Stimulated activated CD8-positive, alpha-beta memory T cell treated with anti-CD3 and anti-CD28 coated beads, Interleukin-12 subunit alpha, Interleukin-12 subunit beta, amount 100 ng/mL, for 1 hour (primary cell): ENCODE results near the gene NUP153.
"Not testable (repeated sequence)": the region's sequence is repeated elsewhere in the genome, so short reads cannot be mapped to it uniquely, and the experiment has no call there.

Experiments
- DNase-seq: peaks from one replicate; pipeline ENCODE4 v3.0.0-alpha.2; 2020; ENCODE audit warnings: low read depth

Gene NUP153

GRCh38 chr6:17714177-17714576 is 7.5 kb upstream of the NUP153 start:
- DNase-seq = no peak

- DNase-seq = no peak
These were observed 5.9 kb upstream of the NUP153 start for GRCh38 chr6:17712576-17712975.

DNA sequence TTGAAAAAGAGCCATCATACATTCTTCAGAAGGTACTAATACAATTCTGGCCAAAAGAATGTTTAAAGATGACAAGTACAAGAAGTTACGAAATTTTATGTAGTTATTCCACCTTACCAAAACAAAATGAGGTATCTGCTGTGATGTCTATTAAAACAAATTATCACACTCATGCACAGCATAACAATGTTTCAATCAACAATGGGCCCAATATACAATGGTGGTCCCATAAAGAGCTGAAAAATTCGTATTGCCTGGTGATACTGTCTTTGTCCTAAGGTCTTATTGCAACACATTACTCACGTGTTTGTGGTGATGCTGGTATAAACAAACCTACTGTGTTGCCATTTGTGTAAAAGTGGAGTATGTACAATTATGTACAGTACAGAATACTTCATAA is 3.6 kb upstream of the NUP153 start:
- no peak for DNase-seq

DNA sequence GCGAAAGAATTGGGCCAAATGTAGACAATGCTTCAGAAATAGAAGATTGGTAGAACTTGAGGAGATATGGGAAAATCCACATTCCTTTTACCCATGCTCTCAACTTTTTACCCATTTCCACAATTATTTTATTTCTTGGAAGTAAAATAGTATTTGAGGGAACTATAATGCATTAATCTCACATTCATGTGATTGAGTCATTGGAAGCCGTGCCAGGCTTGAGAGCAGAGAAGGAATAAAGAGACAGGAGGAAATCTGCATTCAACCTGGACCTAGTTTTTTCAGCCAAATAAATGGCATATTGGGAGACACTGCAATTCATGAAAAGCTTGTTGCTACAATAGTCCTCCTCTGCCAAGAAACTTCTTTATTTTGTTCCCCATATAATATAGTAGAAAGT is 2.8 kb upstream of the NUP153 start:
- no peak for DNase-seq

DNA sequence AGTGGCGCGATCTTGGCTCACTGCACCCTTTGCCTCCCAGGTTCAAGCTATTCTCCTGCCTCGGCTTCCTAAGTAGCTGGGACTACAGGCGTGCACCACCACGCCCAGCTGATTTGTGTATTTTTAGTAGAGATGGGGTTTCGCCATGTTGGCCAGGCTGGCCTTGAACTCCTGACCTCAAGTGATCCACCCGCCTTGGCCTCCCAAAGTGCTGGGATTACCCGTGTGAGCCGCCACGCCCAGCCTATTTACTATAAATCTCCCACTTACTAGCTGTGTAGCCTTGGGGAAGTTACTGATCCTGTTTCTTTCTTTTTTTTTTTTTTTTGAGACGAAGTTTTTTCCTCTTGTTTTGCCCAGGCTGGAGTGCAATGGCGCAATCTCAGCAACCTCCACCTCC is 1.3 kb upstream of the NUP153 start:
- not testable (repeated sequence) for DNase-seq

- no peak for DNase-seq
These were observed 586 bp upstream of the NUP153 start for GRCh38 chr6:17707371-17707651.

GRCh38 chr6:17705778-17706579 is 746 bp downstream of the NUP153 start:
- DNase-seq = peak; percentile 69

GRCh38 chr6:17705428-17705777 is 1.3 kb downstream of the NUP153 start:
- no peak for DNase-seq

DNA sequence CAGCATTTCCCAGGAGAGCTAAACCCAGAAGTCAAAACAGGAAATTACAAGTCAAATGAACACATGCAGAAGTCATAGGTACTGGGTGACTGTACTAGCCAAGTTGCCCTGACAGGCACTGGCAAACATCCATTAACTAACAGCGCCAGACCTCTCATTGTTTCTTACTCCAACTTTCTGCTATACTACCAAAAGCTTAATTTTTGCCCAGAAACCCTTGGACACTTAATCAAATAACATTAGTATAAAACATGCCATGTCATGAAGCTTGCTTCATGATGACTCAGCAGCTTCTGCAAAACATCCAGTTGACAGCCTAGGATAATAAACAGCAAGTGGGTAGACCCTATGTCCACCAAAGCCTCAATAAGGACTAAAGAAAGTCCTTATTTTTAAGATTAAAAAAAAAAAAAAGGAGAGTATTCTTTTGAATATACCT is 3.5 kb downstream of the NUP153 start:
- DNase-seq = no peak

DNA sequence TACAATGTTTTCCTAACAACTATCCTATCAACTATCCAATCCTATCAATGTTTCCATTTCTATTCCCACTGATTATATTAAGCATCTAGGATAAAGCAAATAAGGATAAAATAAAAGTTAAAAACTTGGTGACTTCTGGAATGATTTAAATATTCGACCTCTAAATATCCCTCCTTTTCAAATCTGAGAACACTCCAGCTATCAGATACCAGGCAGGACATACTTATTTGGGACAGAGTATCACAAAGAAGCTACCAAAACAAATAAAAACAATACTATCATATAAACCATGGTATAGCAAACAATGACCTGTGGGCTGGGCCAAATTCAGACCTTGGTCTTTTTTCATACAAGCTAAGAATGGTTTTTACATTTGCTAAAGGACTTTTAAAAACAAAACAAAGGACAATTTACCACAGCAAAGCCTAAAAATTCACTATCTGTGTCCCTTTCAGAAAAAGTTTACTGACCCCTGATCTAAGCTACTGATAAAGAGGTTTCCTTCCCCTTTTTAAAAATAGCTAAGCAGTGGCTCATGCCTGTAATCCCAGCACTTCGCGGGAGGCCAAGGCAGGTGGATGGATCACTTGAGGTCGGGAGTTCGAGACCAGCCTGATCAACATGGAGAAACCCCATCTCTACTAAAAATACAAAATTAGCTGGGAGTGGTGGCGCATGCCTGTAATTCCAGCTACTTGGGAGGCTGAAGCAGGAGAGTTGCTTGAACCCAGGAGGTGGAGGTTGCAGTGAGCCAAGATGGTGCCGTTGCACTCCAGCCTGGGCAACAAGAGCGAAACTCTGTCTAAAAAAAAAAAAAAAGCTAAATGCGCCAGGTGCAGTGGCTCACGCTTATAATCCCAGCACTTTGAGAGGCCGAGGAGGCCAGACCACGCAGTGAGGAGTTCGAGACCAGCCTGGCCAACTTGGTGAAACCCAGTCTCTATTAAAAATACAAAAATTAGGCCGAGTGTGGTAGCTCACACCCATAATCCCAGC is 6.0 kb downstream of the NUP153 start:
- no peak for DNase-seq

DNA sequence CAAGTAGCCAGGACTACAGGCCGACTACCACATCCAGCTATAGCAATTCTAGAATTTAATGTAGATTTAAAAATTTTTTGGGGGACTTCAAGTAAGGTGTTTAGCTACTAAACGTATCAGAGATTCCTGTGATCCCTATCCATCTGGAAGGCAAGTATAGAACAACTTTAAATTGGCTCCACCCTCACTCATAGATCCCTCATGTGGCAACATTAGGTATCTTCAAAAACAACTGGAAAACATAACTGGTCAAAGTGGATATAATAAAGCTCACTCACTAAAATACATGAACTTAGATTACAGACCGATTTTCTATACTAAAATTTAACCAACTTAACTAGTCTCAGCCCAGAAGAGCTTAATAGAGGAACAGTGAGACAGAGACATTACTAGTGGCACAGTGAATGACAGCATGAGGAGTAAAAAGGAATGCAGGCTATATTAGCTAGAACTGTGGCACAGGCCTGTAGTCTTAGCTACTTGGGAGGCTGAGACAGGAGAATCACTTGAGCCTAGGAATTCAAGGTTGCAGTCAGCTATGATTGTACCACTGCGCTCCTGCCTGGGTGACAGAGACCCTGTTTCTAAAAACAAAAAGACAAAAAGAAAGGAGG is 14.7 kb downstream of the NUP153 start:
- DNase-seq = no peak

DNA sequence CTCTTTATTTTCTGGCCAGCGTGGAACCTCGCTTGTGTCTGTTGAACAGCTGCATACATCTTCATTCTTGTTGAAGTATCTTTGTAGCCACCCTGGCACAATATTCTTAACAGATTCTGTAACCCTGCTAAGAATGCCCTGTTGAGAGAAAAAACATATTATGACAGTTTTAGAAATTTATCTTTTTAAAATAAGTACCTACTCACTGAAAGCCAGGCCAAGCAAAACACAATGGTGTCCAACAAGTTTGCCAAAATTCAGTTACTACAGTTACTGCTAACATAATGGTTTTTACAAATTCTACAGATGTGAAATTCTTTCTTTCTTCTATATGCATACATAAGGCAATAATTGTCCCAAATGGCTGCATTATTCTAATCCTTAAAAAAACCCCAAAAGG is 18.2 kb downstream of the NUP153 start:
- no peak for DNase-seq

DNA sequence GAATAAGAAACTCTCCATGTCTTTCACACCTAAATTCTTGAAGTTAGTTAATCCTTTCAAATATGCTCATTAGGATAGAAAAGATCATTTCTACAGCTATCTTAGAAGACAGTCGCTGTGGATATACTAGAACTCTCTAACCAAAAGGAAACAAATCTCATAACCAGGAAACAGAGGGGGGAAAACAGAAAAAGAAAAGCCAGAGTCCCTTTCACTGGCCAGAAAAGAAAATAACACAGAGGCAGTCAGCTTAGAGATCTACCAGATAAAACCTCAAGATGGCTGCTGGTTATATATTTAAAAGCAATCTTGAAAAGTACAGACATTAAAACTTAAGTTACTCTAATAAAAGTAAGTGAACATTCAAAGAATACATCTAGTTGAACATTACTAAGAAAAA is 19.6 kb downstream of the NUP153 start:
- DNase-seq = no peak

- DNase-seq = no peak
These were observed 22.6 kb downstream of the NUP153 start for GRCh38 chr6:17684134-17684533.

- no peak for DNase-seq
These were observed 23.3 kb downstream of the NUP153 start for GRCh38 chr6:17683428-17683827.

DNA sequence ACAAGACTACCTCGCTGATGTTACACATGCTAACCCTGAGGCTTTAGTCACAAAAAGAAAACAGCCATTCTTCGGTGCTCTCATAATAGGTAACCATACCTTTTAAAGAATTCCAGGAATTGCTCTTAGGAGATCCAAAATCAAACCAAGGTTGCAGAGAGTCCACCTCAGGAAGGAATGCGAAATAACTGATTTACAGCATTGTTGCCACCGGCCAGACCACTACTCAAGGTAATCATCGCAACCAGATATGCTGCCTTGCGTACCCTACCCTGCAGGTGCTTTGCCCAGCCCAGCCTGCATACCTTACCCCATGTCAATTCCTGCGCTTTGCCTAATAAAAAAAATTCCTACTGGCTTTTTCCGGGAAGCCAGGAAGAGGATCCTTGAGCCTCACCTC is 27.0 kb downstream of the NUP153 start:
- DNase-seq = no peak

DNA sequence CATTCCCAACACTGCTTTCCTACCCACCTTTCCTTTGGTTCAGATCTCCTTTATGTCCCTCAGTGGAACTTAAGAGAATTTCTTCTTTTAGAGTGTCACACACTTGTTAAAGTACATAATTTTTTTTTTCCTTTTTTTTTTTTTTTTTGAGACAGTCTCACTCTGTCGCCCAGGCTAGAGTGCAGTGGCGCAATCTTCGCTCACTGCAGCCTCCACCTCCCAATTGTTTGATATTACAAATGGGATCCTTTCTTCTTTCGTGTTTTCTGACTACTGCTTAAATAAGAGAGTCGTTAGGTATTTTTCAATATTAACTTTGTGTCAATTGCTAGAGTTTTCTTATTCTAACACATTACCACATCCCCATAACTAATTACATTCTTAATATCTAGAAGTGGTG is 29.1 kb downstream of the NUP153 start:
- no peak for DNase-seq

DNA sequence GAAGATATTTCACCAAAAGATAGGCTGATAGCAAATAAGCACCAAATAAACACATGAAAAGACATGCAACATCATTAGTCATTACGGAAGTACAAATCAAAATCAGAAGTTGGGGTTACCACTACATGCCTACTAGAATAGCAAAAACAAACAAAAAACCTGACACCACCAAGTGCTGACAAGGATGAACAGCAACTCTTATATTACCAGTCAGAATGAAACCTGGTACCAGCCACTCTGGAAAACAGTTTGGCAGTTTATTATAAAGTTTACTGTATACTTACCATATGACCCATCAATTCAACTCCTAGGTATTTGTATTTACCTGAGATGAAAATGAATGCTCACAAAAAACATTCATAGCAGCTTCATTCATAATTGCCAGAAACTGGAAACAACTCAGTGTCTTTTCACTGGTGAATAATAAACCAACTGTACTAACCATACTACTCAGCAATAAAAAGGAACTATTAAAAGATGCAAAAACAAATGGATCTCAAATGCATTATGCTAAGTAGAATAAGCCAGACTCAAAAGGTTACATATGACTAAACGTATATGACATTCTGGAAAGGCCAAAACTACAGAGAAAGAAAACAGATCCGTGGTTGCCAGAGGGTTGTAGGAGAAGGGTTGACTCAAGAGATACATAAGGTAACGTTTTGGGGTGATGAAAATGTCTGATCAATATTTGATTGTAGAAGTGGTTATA is 33.0 kb downstream of the NUP153 start:
- no peak for DNase-seq

GRCh38 chr6:17672064-17672718 is 34.5 kb downstream of the NUP153 start:
- DNase-seq = no peak

DNA sequence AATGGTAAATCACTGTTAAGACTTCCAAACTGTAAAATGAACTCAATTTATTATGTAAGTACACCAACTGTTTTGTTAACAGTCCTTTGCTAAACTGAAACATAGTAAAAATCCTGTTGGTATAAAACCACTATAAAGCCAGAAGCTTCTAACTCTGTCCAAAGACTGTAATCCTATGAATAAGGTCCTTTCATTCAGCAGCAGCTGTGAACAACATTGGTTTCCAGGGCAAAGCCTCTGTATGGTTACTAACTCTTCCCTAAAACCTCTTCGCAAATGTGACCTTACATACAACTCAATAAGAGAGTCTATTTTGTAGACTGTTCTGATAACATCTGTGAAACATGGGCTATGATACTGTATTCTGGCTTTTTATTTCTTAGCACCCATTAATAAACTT is 40.1 kb downstream of the NUP153 start:
- DNase-seq = no peak

DNA sequence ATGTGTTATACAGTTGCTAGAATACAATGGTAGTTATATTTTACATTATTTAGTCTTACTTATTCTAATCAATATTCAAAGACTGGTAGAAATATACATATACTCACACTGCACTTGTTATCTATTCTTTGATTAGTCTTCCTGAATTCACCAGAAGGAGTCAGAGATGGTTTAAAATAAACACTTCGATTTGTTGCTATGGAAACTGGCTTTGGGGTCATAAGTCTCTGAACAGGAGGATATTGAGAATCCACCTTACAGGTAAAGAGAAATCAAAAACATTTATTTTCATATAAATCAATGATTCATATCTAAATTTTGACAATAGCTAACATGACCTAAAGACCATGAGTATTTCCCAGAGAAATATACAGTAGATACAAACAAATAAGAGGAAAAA is 41.6 kb downstream of the NUP153 start:
- no peak for DNase-seq

- no peak for DNase-seq
These were observed 43.5 kb downstream of the NUP153 start for GRCh38 chr6:17663226-17663625.
